ENCODE measurements around the gene SLC51A. TPM values are rescaled to one million over a fixed set of nuclear protein-coding genes. Genes with fewer than 3 reads are reported as not detected.

Gene SLC51A
- total RNA-seq, 2 donors from 2014 or later = 2.1 to 65.1 TPM

DNA sequence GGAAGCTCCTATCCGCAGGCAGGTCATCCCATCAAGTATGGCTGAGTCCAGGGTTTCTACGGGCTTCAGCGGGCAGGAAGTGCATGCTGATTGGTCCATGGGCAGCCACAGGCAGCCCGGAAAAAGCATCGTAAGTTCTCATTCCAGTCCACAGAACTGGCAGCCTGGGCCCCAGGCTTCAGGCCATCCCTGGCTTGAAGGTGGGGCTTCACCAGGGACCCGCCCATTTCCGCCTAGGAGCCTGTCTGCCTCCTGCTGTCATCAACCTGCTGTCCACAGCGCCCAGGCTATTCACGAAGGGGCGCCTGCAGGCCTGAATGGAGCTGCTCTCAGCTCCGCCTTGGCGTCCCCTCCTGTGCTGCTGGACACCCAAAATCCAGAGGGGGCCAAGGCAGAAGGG, 57.3 kb downstream of the SLC51A start:
- Histone ChIP-seq H3K27me3 (no peaks in the 10 kb centered on the region), H3K9ac (ENCODE audit: low read depth in 2 of 2, low read length in 2 of 2) (no peak overlapping the region), H3K9me3 (no peaks in the 10 kb centered on the region), H3K27ac (no peak overlapping the region), H3K36me3 (no peaks in the 10 kb centered on the region), H3K4me1 (no peaks in the 10 kb centered on the region), H3K4me3 (no peak overlapping the region)
- TF ChIP-seq, protein P1, sequence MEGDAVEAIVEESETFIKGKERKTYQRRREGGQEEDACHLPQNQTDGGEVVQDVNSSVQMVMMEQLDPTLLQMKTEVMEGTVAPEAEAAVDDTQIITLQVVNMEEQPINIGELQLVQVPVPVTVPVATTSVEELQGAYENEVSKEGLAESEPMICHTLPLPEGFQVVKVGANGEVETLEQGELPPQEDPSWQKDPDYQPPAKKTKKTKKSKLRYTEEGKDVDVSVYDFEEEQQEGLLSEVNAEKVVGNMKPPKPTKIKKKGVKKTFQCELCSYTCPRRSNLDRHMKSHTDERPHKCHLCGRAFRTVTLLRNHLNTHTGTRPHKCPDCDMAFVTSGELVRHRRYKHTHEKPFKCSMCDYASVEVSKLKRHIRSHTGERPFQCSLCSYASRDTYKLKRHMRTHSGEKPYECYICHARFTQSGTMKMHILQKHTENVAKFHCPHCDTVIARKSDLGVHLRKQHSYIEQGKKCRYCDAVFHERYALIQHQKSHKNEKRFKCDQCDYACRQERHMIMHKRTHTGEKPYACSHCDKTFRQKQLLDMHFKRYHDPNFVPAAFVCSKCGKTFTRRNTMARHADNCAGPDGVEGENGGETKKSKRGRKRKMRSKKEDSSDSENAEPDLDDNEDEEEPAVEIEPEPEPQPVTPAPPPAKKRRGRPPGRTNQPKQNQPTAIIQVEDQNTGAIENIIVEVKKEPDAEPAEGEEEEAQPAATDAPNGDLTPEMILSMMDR (IDR thresholded peaks at IDR 0.05) = no peak
- intact Hi-C loops (cut with DNase I) = no loop called here
- no peak for DNase-seq

DNA sequence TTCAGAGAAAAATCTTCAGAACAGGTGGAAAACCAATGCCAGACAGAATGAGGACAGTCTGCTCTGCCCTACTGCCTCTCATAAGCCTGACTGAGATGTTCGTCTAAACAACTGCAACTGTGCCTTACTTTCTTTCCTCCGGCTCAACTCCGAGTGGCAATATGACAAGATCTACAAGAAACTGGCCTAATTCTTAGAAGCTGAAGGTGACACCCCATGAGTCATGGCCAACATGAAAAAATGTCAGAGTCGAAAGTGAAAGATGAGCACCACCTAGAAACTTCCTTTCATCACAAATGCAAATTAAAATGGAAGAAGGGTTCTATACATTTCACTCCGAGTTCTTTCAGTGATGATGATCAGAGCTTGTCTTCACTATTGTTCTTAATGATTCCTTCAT, 58.3 kb downstream of the SLC51A start:
- Histone ChIP-seq H3K9me3 (no peaks in the 10 kb centered on the region), H3K27ac (peak overlapping the region; percentile 12), H3K4me1 (peaks cover 9% of the 10 kb centered on the region), H3K36me3 (no peaks in the 10 kb centered on the region), H3K4me3 (no peak overlapping the region), H3K9ac (ENCODE audit: low read depth in 2 of 2, low read length in 2 of 2) (no peak overlapping the region), H3K27me3 (no peaks in the 10 kb centered on the region)
- intact Hi-C loops (cut with DNase I) = no loop called here
- DNase-seq = no peak
- TF ChIP-seq, protein P1 (IDR thresholded peaks at IDR 0.05) = no peak

DNA sequence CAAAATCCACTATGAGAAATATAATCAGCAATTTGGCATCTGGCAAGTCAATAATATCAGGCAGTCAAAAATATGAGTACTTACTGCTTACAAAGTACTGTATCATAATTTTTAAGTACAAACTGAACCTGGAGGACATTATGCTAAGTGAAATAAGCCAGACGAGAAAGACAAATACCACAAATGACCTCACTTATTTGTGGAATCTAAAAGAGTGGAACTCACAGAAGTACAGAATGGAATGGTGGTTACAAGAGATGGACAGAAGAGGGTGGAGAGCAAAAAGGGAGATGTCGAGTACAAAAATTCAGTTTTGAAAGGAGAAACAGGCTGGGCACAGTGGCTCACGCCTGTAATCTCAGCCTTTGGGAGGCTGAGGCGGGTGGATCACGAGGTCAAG, 58.8 kb downstream of the SLC51A start:
- no peak overlapping the region for H3K27ac ChIP-seq
- peaks cover 9% of the 10 kb centered on the region for H3K4me1 ChIP-seq
- no peak overlapping the region for H3K4me3 ChIP-seq
- H3K9me3 ChIP-seq = no peaks in the 10 kb centered on the region
- no peaks in the 10 kb centered on the region for H3K36me3 ChIP-seq
- intact Hi-C loops (cut with DNase I) = no loop called here
- H3K9ac ChIP-seq (ENCODE audit: low read depth in 2 of 2, low read length in 2 of 2) = no peak overlapping the region
- no peak for DNase-seq
- H3K27me3 ChIP-seq = no peaks in the 10 kb centered on the region
- TF ChIP-seq, protein P1 (IDR thresholded peaks at IDR 0.05) = no peak

DNA sequence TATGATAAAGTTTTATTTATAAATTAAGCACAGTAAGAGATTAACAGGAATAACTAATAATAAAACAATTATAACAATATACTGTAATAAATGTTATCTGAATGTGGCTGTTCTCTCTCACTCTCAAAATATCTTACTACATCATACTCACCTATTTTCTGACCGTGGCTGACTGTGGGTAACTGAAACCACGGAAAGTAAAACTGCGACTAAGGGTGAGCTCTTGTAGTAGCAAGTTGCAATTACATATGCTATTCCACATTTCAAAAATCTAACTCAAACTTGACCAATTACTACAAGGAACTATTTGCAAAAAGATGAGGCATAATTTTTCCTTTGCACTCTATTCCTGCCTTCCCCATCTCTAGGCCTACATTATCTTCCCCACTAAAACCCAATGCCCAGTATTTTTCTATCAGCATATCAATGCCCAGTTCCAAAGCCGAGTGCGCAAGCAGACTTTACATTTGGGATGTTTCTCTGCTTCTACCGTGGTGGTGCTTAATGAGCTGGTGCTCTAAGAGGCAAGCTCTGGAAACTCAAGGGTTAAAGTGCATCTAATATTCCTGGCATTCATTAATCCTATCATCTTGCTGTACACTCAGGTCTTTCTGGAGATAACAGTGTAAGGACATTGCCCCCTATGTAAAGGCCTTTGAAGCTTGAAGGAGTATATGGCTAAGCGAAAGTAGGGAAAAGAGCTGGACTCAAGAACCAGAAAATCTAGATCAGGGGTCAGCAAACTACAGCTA, 64.5 kb downstream of the SLC51A start:
- H3K27ac ChIP-seq = peak overlapping the region; percentile 9
- no peak for DNase-seq

DNA sequence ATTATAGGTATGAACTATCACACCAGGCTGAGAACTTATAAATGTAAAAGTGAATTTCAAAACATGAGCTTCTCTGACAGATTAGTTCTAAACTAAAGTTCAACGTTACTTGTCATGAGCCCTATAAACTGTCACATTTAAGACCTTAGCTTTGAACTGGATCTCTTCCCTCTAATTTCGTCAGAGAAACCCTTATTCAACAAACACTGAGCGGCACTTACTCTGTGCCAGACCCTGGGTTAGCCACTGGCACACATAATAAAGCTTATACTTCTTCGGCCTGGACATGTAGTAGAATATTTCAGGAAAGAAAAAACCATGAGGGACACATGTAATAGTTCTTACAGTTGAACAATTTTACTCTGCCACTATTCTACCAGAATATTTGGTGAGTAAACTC, 65.6 kb downstream of the SLC51A start:
- Histone ChIP-seq H3K27ac (no peak overlapping the region), H3K36me3 (no peaks in the 10 kb centered on the region), H3K27me3 (no peaks in the 10 kb centered on the region), H3K9me3 (no peaks in the 10 kb centered on the region), H3K4me3 (no peak overlapping the region), H3K9ac (ENCODE audit: low read depth in 2 of 2, low read length in 2 of 2) (no peak overlapping the region), H3K4me1 (peaks cover 15% of the 10 kb centered on the region)
- intact Hi-C loops (cut with DNase I) = no loop called here
- TF ChIP-seq, protein P1 (IDR thresholded peaks at IDR 0.05) = no peak
- DNase-seq = no peak

More for the DNA sequence above, 64.5 kb downstream of the SLC51A start:
- no peaks in the 10 kb centered on the region for H3K9me3 ChIP-seq
- TF ChIP-seq, protein P1 (IDR thresholded peaks at IDR 0.05) = no peak
- intact Hi-C loops (cut with DNase I) = no loop called here
- H3K4me3 ChIP-seq = no peak overlapping the region
- no peaks in the 10 kb centered on the region for H3K27me3 ChIP-seq
- no peak overlapping the region for H3K9ac ChIP-seq (ENCODE audit: low read depth in 2 of 2, low read length in 2 of 2)
- peaks cover 9% of the 10 kb centered on the region for H3K4me1 ChIP-seq
- H3K36me3 ChIP-seq = no peaks in the 10 kb centered on the region

Other genes starting within 250 kb of the SLC51A start
- 100 to 1,000 TPM; 132 to 282 TPM for gene TFRC, start 134.4 kb upstream of the SLC51A start, total RNA-seq
- not detected for gene ZDHHC19, start 5.1 kb upstream of the SLC51A start, total RNA-seq
- 10 to 100 TPM; 56.1 to 61.5 TPM for gene PCYT1A, start 71.2 kb downstream of the SLC51A start, total RNA-seq
- gene DYNLT2B, start 101.7 kb downstream of the SLC51A start, total RNA-seq = 1 to 10 TPM; 4.0 to 7.6 TPM
- under 1 TPM in 1 of 2 donors, not detected in 1; 0.88 TPM for gene TM4SF19, start 121.9 kb downstream of the SLC51A start, total RNA-seq
- 10 to 100 TPM; 28.8 to 45.4 TPM for gene UBXN7, start 215.9 kb downstream of the SLC51A start, total RNA-seq